GM12872 (cell line): Measurements from ENCODE around the gene PCSK7.

Experiments used
- CTCF ChIP-seq: IDR thresholded peaks from 3 replicates; pipeline ENCODE4 v1.5.1; 2011; ENCODE audit warnings: low read depth, mild to moderate bottlenecking, low read length, moderate library complexity; ENCODE audit not compliant: insufficient read depth

Gene PCSK7

GRCh38 chr11:117265745-117266144, 33.9 kb upstream of the PCSK7 start:
- no peak for TF ChIP-seq CTCF

GRCh38 chr11:117259417-117259816, 27.5 kb upstream of the PCSK7 start:
- no peak for TF ChIP-seq CTCF

GRCh38 chr11:117258576-117258975, 26.7 kb upstream of the PCSK7 start:
- TF ChIP-seq CTCF: no peak

- TF ChIP-seq CTCF: no peak
These were observed 24.7 kb upstream of the PCSK7 start for GRCh38 chr11:117256573-117256972.

GRCh38 chr11:117255966-117256365, 24.1 kb upstream of the PCSK7 start:
- no peak for TF ChIP-seq CTCF

GRCh38 chr11:117251506-117251905, 19.6 kb upstream of the PCSK7 start:
- TF ChIP-seq CTCF: no peak

- TF ChIP-seq CTCF: no peak
These were observed 17.7 kb upstream of the PCSK7 start for GRCh38 chr11:117249571-117249970.

- no peak for TF ChIP-seq CTCF
These were observed 16.5 kb upstream of the PCSK7 start for GRCh38 chr11:117248341-117248740.
